Heart left ventricle (tissue), 16 donors: ENCODE results near the gene TJP2. TPM values are rescaled to one million over a fixed set of nuclear protein-coding genes. Genes with fewer than 3 reads are reported as not detected.

Experiments used
- ATAC-seq, 4 donors: fragments of 200-7000 bp; cut with Tn5 transposase; one replicate each; pipeline ENCODE4 v1.9.1; 2020 to 2022; ENCODE audit warnings: moderate library complexity in 4 of 4, mild to moderate bottlenecking in 3 of 4, moderate number of reproducible peaks in 1 of 4
- DNase-seq, 5 donors: peaks; one replicate each; pipeline ENCODE4 v3.0.0-alpha.2; 2020
- H3K27ac ChIP-seq, 12 donors: fragments of 200-600 bp; sonication (generic) in 4 of 12; one replicate each; pipeline versions ENCODE4 v1.5.0 to v1.8.0; 2016 to 2022; ENCODE audit warnings: mild to moderate bottlenecking in 2 of 12
- H3K27me3 ChIP-seq, 9 donors: fragments of 200-600 bp; sonication (generic) in 2 of 9; one replicate each; pipeline versions ENCODE4 v1.5.1 to v1.8.0; 2016 to 2022; ENCODE audit warnings: mild to moderate bottlenecking in 3 of 9
- H3K36me3 ChIP-seq, 9 donors: fragments of 200-600 bp; sonication (generic) in 2 of 9; one replicate each; pipeline versions ENCODE4 v1.5.0 to v1.8.0; 2018 to 2022; ENCODE audit warnings: mild to moderate bottlenecking in 2 of 9
- H3K4me1 ChIP-seq, 12 donors: fragments of 200-600 bp; sonication (generic) in 4 of 12; one replicate each; pipeline versions ENCODE4 v1.5.0 to v1.8.0; 2016 to 2022; ENCODE audit warnings: mild to moderate bottlenecking in 3 of 12
- H3K4me3 ChIP-seq, 12 donors: fragments of 200-600 bp; sonication (generic) in 4 of 12; one replicate each; pipeline versions ENCODE4 v1.5.0 to v1.8.0; 2017 to 2022; ENCODE audit warnings: mild to moderate bottlenecking in 9 of 12, moderate library complexity in 4 of 12
- H3K9me3 ChIP-seq, 12 donors: fragments of 200-600 bp; sonication (generic) in 4 of 12; one replicate each; pipeline versions ENCODE4 v1.5.0 to v1.8.0; 2016 to 2022; ENCODE audit warnings: mild to moderate bottlenecking in 1 of 12
- POLR2A ChIP-seq, 2 donors: fragments of 450-650 bp; IDR thresholded peaks; one replicate each; pipeline ENCODE4 v1.6.1; 2017; ENCODE audit warnings: antibody characterized with exemption in 2 of 2, mild to moderate bottlenecking in 2 of 2, moderate library complexity in 2 of 2
- WGBS, 4 donors: extraction: QIAGEN DNeasy Blood & Tissue Kit in 2 of 4; methylation state at CpG; one replicate each; pipeline versions ENCODE4 v1.1.5 to v1.1.7; 2013 to 2018; 5-methylcytosine and 5-hydroxymethylcytosine counted together
- intact Hi-C, 10 donors: fragments of 100-400 bp; cut with DNase I; formaldehyde crosslinking; loops; one replicate each; pipeline versions ENCODE4 v1.11.1 to v1.14.2; 2022
- polyA plus RNA-seq, 2 donors: library from polyadenylated mRNA; stranded (reverse); fragments of 200-250 nt; gene quantifications; one replicate each; pipeline ENCODE4 v1.2.3, GENCODE V29; 2013
- total RNA-seq, 9 donors: library from RNA; depleted of rRNA in 2 of 9; stranded (reverse); fragments of >200 nt in 2 of 9; fragmentation: NEBNext Ultra II Directional in 3 of 9; extraction: Animal tissue kit (Norgen Biotek cat#: 25700) in 3 of 9; gene quantifications; one replicate each; pipeline versions ENCODE4 v1.1.0 to v1.2.4, GENCODE V29; 2016 to 2023
- TF ChIP-seq, protein P1 (sequence below), 12 donors: fragments of 200-600 bp; sonication (generic) in 4 of 12; IDR thresholded peaks; one replicate each; pipeline versions ENCODE4 v1.5.0 to v1.8.0; 2018 to 2022; ENCODE audit warnings: antibody characterized with exemption in 12 of 12, mild to moderate bottlenecking in 5 of 12
- donor health status: ischemic (EF 13 %, LVEDD 7.1; RV severe dilation, severe dysfunction).
- donor health status: healthy with polysubstance abuse.
- donor health status: DM: no; HTN: yes; CAD: no.
- donor health status: DM: no; HTN: no; CAD: no.
- donor health status: ischemic (EF 25% LVEDD 6.9; RV normal size, moderate dysfunction).
- donor health status: ischemic (EF 25% LVEDD 5.7; RV mildly dilated, moderate dysfunction).
- donor health status: healthy.
- donor health status: DM: yes; HTN: yes; CAD: no.
- donor health status: ischemic (EF 35%, LVEDD 5.7; RV mildly dilated, moderate dysfunction).
- donor health status: nonischemic (EF 11% LVEDD 7.7; RV severe dilation, severe dysfunction).
- donor health status: DM: yes; HTN: yes; CAD: no.
- donor health status: PGD.
- donor health status: ischemic (EF 29% LVEDD 5.4; RV normal size, mild dysfunction).
- donor health status: nonischemic (EF 23%, LVEDD 6.1; RV moderate dilation, normal function).

The TJP2 gene
- total and polyA plus RNA-seq, 11 donors: 29.1 to 139 (median 87.5) TPM

GRCh38 chr9:69283003-69283402 lies 108.9 kb downstream of the TJP2 start:
- ATAC-seq (no peak), DNase-seq (no peak)
- no peak overlapping the region for H3K4me3 ChIP-seq
- intact Hi-C loops: no loop called here
- H3K27ac ChIP-seq: no peak overlapping the region
- H3K27me3 ChIP-seq: no peaks in the 10 kb centered on the region
- H3K9me3 ChIP-seq: peaks cover 0 to 5% (median 0%) of the 10 kb centered on the region in 12 donors
- H3K36me3 ChIP-seq: no peaks in the 10 kb centered on the region
- TF ChIP-seq, protein P1, sequence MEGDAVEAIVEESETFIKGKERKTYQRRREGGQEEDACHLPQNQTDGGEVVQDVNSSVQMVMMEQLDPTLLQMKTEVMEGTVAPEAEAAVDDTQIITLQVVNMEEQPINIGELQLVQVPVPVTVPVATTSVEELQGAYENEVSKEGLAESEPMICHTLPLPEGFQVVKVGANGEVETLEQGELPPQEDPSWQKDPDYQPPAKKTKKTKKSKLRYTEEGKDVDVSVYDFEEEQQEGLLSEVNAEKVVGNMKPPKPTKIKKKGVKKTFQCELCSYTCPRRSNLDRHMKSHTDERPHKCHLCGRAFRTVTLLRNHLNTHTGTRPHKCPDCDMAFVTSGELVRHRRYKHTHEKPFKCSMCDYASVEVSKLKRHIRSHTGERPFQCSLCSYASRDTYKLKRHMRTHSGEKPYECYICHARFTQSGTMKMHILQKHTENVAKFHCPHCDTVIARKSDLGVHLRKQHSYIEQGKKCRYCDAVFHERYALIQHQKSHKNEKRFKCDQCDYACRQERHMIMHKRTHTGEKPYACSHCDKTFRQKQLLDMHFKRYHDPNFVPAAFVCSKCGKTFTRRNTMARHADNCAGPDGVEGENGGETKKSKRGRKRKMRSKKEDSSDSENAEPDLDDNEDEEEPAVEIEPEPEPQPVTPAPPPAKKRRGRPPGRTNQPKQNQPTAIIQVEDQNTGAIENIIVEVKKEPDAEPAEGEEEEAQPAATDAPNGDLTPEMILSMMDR (IDR thresholded peaks at IDR 0.05): no peak
- no peak for TF ChIP-seq POLR2A (IDR thresholded peaks at IDR 0.05)
- 59 to 77% (median 69%) methylated on average over 2 of the region's 2 CpGs for WGBS, 4 donors
- peaks cover 0 to 4% (median 0%) of the 10 kb centered on the region in 12 donors for H3K4me1 ChIP-seq

- H3K9me3 ChIP-seq: peaks cover 0 to 5% (median 0%) of the 10 kb centered on the region in 12 donors
- no peak for TF ChIP-seq POLR2A (IDR thresholded peaks at IDR 0.05)
- TF ChIP-seq, protein P1 (IDR thresholded peaks at IDR 0.05): no peak
- WGBS, 4 donors: 91 to 96% (median 92%) methylated on average over 3 of the region's 3 CpGs
- ATAC-seq (no peak), DNase-seq (no peak)
- intact Hi-C loops: no loop called here
- no peaks in the 10 kb centered on the region for H3K27me3 ChIP-seq
- no peak overlapping the region for H3K4me3 ChIP-seq
- H3K4me1 ChIP-seq: peaks cover 0 to 13% (median 7%) of the 10 kb centered on the region in 12 donors
- no peak overlapping the region for H3K27ac ChIP-seq
- no peaks in the 10 kb centered on the region for H3K36me3 ChIP-seq
Measured at GRCh38 chr9:69292078-69292477, 118.0 kb downstream of the TJP2 start.

- 58 to 69% (median 63%) methylated on average over 1 of the region's 1 CpG for WGBS, 4 donors
- H3K4me1 ChIP-seq: peaks cover 0 to 22% (median 8%) of the 10 kb centered on the region in 12 donors
- DNase-seq (no peak), ATAC-seq (no peak)
- TF ChIP-seq POLR2A (IDR thresholded peaks at IDR 0.05): no peak
- TF ChIP-seq, protein P1 (IDR thresholded peaks at IDR 0.05): no peak
- H3K4me3 ChIP-seq: no peak overlapping the region
- H3K27ac ChIP-seq: no peak overlapping the region
- H3K27me3 ChIP-seq: no peaks in the 10 kb centered on the region
- H3K9me3 ChIP-seq: peaks cover 0 to 5% (median 0%) of the 10 kb centered on the region in 12 donors
- intact Hi-C loops: no loop called here
- H3K36me3 ChIP-seq: no peaks in the 10 kb centered on the region
Measured at GRCh38 chr9:69293156-69293555, 119.1 kb downstream of the TJP2 start.

GRCh38 chr9:69295872-69296552 lies 121.9 kb downstream of the TJP2 start:
- WGBS, 4 donors: 18 to 25% (median 22%) methylated on average over 9 of the region's 9 CpGs
- Histone ChIP-seq H3K4me3 (no peak overlapping the region), H3K27me3 (no peaks in the 10 kb centered on the region), H3K27ac (peak overlapping the region in 10 of 12 donors; percentile 27 to 77 (median 56)), H3K36me3 (no peaks in the 10 kb centered on the region), H3K4me1 (peaks cover 0 to 25% (median 8%) of the 10 kb centered on the region in 12 donors), H3K9me3 (peaks cover 0 to 5% (median 0%) of the 10 kb centered on the region in 12 donors)
- no peak for TF ChIP-seq POLR2A (IDR thresholded peaks at IDR 0.05)
- TF ChIP-seq, protein P1 (IDR thresholded peaks at IDR 0.05): no peak
- ATAC-seq: peak; percentile 44 to 82 (median 78)
- intact Hi-C loops: no loop called here
- DNase-seq: peak in 4 of 5 donors; percentile 43 to 61 (median 54)
